ENCODE measurements around the gene PAPSS2. TPM values are rescaled to one million over a fixed set of nuclear protein-coding genes. Genes with fewer than 3 reads are reported as not detected.
"Not testable (repeated sequence)": the region's sequence is repeated elsewhere in the genome, so short reads cannot be mapped to it uniquely, and the experiment has no call there.

The PAPSS2 gene
- polyA plus RNA-seq, 1 donor from 2014 or later, result 0.13 TPM

DNA sequence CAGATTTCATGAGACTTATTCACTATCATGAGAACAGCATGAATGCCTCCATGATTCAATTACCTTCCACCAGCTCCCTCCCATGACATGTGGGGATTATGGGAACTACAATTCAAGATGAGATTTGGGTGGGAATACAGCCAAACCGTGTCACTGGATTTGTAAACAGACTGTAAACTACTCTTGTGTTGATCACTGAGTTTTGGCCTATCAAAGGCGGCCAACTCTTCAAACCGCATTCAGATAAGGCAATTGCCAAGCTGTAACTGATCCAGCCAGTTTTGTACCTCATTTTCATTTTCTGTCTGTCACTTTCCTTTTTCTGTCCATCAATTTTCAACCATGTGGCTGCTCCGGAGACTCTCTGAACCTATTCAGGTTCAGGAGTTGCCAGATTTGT is 27.2 kb upstream of the PAPSS2 start:
- H3K4me3 Mint-ChIP-seq, result no peak overlapping the region

GRCh38 chr10:87634311-87634710 is 25.4 kb upstream of the PAPSS2 start:
- H3K4me3 Mint-ChIP-seq, result no peak overlapping the region
- H3K27ac Mint-ChIP-seq, result no peak overlapping the region
- H3K27me3 Mint-ChIP-seq, result no peaks in the 10 kb centered on the region
- H3K36me3 Mint-ChIP-seq, result no peaks in the 10 kb centered on the region
- H3K4me1 Mint-ChIP-seq, result peaks cover 3 to 10% (median 6%) of the 10 kb centered on the region in 3 donors
- H3K9me3 Mint-ChIP-seq, result peaks cover 4 to 9% (median 7%) of the 10 kb centered on the region in 3 donors

More for the DNA sequence above, 27.2 kb upstream of the PAPSS2 start:
- H3K4me1 Mint-ChIP-seq, result peaks cover 3 to 10% (median 6%) of the 10 kb centered on the region in 3 donors
- H3K27me3 Mint-ChIP-seq, result no peaks in the 10 kb centered on the region
- H3K27ac Mint-ChIP-seq, result no peak overlapping the region
- peaks cover 4 to 9% (median 7%) of the 10 kb centered on the region in 3 donors for H3K9me3 Mint-ChIP-seq
- H3K36me3 Mint-ChIP-seq, result no peaks in the 10 kb centered on the region

DNA sequence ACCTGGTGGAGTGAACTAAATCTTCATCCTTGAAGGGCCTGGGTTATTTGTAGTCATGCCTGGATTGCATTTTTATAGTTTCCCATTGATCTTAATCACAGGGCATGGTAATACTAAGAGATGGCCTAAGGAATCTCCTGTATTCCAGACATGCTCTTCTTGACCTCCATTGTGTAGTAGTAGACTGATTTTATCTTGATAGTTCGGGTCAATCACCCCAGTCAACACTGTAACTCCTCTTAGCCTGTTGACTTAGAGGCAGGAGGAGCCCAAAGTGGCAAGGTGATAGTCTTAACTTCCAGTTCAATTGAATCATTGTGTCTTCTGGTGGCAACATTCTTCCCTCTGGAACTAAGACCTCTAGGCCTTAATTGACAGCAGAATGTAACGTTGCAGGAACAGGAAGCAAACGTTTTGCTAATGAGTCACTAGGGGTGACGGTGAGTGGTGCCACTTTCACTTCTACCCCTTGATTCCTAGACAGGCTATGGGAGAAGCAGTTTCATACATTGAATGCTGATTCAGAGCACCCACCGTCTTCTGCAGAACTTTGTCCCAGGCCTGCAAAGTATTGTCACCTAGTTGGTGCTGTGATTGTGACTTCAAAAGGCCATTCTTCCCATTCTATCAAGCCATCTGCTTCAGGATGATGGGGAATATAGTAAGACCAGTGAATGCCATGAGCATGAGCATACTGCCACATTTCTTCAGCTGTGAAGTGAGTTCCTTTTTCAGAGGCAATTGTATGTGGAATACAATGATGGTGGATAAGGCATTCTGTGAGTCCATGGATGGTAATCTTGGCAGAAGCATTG is 24.0 kb upstream of the PAPSS2 start:
- no peaks in the 10 kb centered on the region for H3K36me3 Mint-ChIP-seq
- no peaks in the 10 kb centered on the region for H3K27me3 Mint-ChIP-seq
- peaks cover 4 to 9% (median 7%) of the 10 kb centered on the region in 3 donors for H3K9me3 Mint-ChIP-seq

DNA sequence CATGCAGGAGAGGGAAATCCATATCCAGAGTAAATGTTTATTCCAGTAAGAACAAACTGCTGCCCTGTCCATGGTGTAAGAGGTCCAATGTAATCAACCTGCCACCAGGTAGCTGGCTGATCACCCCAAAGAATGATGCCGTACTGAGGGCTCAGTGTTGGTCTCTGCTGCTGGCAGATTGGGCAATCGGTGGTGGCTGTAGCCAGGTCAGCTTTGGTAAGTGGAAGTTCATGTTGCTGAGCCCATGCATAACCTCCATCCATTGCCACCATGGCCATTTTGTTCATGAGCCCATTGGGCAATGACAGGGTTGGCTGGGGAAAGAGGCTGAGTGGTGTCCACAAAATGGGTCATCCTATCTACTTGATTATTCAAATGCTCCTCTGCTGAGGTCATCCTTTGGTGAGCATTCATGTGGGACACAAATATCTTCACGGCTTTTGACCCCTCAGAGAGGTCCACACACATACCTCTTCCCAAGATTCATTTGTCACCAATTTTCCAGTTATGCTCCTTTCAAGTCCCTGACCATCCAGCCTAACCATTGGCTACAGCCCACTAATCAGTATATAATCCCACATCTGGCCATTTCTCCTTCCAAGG is 23.3 kb upstream of the PAPSS2 start:
- Mint-ChIP-seq H3K27ac (no peak overlapping the region), H3K9me3 (peaks cover 4 to 9% (median 5%) of the 10 kb centered on the region in 3 donors), H3K4me3 (no peak overlapping the region), H3K27me3 (no peaks in the 10 kb centered on the region), H3K4me1 (peaks cover 3 to 10% (median 6%) of the 10 kb centered on the region in 3 donors), H3K36me3 (no peaks in the 10 kb centered on the region)

More for the DNA sequence above, 24.0 kb upstream of the PAPSS2 start:
- Mint-ChIP-seq H3K4me1 (peaks cover 3 to 10% (median 6%) of the 10 kb centered on the region in 3 donors), H3K27ac (no peak overlapping the region), H3K4me3 (no peak overlapping the region)

- Mint-ChIP-seq H3K27ac (no peak overlapping the region), H3K9me3 (peaks cover 0 to 5% (median 5%) of the 10 kb centered on the region in 3 donors), H3K27me3 (no peaks in the 10 kb centered on the region), H3K4me1 (peaks cover 3 to 10% (median 6%) of the 10 kb centered on the region in 3 donors), H3K4me3 (no peak overlapping the region), H3K36me3 (no peaks in the 10 kb centered on the region)
Observed at GRCh38 chr10:87639493-87639892, 20.2 kb upstream of the PAPSS2 start.

DNA sequence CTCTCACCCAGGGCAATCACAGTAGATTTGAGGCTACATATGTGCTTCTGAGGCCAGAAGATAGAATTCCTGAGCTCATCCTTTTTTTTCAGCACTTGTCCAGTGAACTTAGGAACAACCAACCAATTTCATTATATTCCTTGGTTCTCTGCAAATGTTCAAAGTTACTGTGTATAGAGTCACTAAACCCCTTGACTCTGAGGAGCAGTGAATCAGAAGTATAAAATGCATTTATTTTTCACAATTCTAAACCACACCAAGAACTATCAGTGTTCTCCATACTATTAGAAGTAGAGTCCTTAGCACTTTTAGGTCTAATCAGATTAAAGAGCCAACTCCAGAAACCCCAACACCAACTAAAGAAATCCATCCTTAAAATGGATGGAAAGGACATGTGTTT is 19.6 kb upstream of the PAPSS2 start:
- peaks cover 3 to 10% (median 6%) of the 10 kb centered on the region in 3 donors for H3K4me1 Mint-ChIP-seq
- H3K36me3 Mint-ChIP-seq, result no peaks in the 10 kb centered on the region
- H3K27ac Mint-ChIP-seq, result no peak overlapping the region
- H3K27me3 Mint-ChIP-seq, result no peaks in the 10 kb centered on the region
- H3K9me3 Mint-ChIP-seq, result peaks cover 0 to 5% (median 3%) of the 10 kb centered on the region in 3 donors
- no peak overlapping the region for H3K4me3 Mint-ChIP-seq

GRCh38 chr10:87642486-87642885 is 17.2 kb upstream of the PAPSS2 start:
- H3K27me3 Mint-ChIP-seq, result no peaks in the 10 kb centered on the region
- H3K27ac Mint-ChIP-seq, result no peak overlapping the region
- no peaks in the 10 kb centered on the region for H3K4me1 Mint-ChIP-seq
- no peak overlapping the region for H3K4me3 Mint-ChIP-seq
- peaks cover 1% of the 10 kb centered on the region for H3K36me3 Mint-ChIP-seq
- peaks cover 0 to 3% (median 2%) of the 10 kb centered on the region in 3 donors for H3K9me3 Mint-ChIP-seq

- H3K4me3 Mint-ChIP-seq, result no peak overlapping the region
- H3K27ac Mint-ChIP-seq, result no peak overlapping the region
- no peaks in the 10 kb centered on the region for H3K4me1 Mint-ChIP-seq
- H3K9me3 Mint-ChIP-seq, result peaks cover 0 to 3% (median 2%) of the 10 kb centered on the region in 3 donors
- H3K36me3 Mint-ChIP-seq, result peaks cover 1% of the 10 kb centered on the region
- H3K27me3 Mint-ChIP-seq, result no peaks in the 10 kb centered on the region
Observed at GRCh38 chr10:87642988-87643387, 16.7 kb upstream of the PAPSS2 start.

DNA sequence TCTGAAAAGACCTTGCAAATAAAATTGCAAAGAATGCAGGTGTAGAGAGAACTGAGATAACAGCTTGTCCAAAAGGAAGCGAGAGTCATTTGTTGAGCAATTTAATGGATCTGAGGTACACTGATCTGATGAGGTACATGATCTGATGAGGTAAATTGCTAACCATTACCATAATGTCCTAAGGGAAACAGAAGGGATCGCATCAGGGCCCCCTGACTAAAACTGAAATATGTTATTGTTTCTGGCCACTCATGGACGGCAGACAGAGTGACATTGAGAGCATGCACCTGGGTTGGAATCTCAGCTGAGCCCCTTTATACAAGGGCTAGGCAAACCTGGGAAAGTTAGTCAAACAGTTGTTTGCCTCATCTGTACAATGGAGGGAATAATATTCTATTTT is 15.8 kb upstream of the PAPSS2 start:
- Mint-ChIP-seq H3K27ac (no peak overlapping the region), H3K27me3 (no peaks in the 10 kb centered on the region), H3K36me3 (peaks cover 1% of the 10 kb centered on the region), H3K4me1 (no peaks in the 10 kb centered on the region), H3K9me3 (peaks cover 0 to 3% (median 2%) of the 10 kb centered on the region in 3 donors), H3K4me3 (no peak overlapping the region)

GRCh38 chr10:87644500-87644899 is 15.2 kb upstream of the PAPSS2 start:
- H3K36me3 Mint-ChIP-seq, H3K9me3 Mint-ChIP-seq, H3K27ac Mint-ChIP-seq, H3K4me1 Mint-ChIP-seq, H3K27me3 Mint-ChIP-seq, H3K4me3 Mint-ChIP-seq: not testable (repeated sequence)

DNA sequence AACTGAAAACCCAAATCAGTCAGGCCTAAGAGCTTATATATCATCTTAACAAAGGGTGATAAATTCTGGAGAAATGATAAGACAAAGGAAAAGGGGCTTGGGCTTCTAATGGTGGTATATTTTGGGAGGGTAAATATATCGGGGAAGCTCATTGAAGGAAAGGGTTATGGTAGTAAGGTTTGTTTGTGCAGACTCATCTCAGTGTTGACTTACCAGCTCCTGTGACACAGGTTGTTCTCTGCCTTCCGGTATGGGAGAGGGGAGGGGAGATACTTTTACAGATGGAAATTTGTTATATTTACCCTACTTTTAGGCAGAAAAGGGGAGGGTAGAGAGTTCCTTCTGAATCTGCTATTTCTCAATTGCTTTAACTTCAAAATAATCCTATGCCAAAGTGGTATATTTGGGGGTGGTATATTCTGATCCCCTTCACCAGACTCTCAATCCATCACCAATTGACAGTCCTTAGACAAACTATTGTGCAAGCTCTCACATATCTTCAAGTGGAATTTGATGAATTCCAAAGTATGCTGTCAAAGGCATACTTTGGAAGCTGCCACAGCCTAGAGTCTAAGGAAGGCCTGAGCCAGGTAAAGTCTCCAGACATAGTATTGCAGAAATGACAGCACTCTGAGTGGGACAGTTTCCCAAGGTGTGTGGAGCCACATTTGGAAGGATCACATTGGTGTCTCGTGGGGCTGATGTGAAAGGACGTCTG is 13.3 kb upstream of the PAPSS2 start:
- H3K4me3 Mint-ChIP-seq, result no peak overlapping the region
- H3K9me3 Mint-ChIP-seq, result peaks cover 0 to 3% (median 2%) of the 10 kb centered on the region in 3 donors
- peaks cover 1% of the 10 kb centered on the region for H3K36me3 Mint-ChIP-seq
- no peaks in the 10 kb centered on the region for H3K27me3 Mint-ChIP-seq
- no peaks in the 10 kb centered on the region for H3K4me1 Mint-ChIP-seq
- no peak overlapping the region for H3K27ac Mint-ChIP-seq

DNA sequence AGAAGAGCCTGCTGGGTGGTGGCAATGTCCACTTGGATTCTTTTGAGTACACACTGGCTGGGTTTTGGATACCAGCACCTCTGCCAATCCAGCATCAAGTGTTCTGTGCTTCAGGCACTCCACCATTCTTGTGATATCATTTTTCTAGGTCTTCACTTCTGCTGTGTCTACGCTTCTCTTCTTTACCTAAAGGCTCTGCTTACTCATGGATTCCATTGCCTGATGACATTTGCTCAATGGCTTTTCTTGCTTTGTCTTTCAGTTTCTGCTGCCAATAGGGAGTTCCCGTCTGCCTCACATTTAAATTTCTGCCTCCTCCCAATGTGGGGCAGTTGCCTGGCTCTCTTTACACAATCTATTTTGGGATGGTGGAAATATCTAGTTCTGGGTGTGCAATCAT is 12.7 kb upstream of the PAPSS2 start:
- Mint-ChIP-seq H3K4me3 (no peak overlapping the region), H3K9me3 (peaks cover 0 to 3% (median 2%) of the 10 kb centered on the region in 3 donors), H3K36me3 (peaks cover 1% of the 10 kb centered on the region), H3K27me3 (peaks cover 3% of the 10 kb centered on the region), H3K4me1 (no peaks in the 10 kb centered on the region), H3K27ac (no peak overlapping the region)

DNA sequence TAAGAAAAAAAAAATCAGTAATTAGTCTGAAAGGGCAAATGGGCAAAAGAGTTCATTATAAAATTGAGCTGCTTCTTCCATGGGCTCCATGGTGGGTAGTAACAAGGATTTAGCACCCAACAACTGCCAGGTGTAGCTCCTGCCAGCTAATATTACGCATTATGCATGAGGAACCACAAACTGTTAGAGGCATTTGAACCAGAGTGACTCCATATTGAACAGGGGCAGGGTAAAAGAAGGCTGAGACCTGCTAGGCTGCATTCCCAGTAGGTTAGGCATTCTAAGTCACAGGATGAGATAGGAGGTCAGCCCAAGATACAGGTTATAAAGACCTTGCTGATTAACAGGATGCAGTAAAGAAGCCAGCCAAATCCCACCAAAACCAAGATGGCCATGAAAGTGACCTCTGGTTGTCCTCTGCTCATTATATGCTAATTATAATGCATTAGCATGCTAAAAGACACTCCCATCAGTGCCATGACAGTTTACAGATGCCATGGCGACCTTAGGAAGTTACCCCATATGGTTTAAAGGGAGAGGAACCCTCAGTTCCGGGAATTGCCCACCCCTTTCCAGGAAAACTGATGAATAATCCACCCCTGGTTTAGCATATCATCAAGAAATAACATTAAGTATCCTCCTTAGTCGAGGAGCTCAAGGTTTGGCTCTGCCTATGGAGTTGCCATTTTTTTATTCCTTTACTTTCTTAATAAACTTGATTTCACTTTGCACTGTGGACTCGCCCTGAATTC is 8.7 kb upstream of the PAPSS2 start:
- H3K4me1 Mint-ChIP-seq, result no peaks in the 10 kb centered on the region
- peaks cover 0 to 2% (median 0%) of the 10 kb centered on the region in 3 donors for H3K9me3 Mint-ChIP-seq
- H3K4me3 Mint-ChIP-seq, result no peak overlapping the region

DNA sequence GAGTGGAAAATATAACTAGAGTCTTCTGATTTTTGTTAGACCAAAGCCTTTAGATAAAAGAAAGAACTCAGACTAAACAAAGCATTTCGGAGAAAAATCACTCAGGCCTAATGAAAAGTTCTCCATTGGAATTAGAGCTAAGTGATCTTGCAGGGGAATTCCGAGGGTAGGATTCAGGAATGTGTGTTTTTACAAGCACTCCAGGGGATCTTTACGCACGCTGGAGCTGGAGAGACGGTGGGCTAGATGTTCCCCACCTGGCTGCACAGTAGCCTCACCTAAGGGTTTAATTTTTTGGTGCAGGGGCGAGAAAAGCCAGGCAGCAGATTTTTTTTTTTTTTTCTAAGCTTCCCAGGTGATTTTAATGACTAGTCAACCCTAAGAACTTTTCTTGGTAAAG is 7.9 kb upstream of the PAPSS2 start:
- Mint-ChIP-seq H3K36me3 (no peaks in the 10 kb centered on the region), H3K27me3 (peaks cover 3% of the 10 kb centered on the region), H3K4me3 (no peak overlapping the region), H3K4me1 (no peaks in the 10 kb centered on the region), H3K9me3 (no peaks in the 10 kb centered on the region), H3K27ac (no peak overlapping the region)

More for the DNA sequence above, 8.7 kb upstream of the PAPSS2 start:
- H3K36me3 Mint-ChIP-seq, result no peaks in the 10 kb centered on the region
- H3K27ac Mint-ChIP-seq, result no peak overlapping the region
- peaks cover 3% of the 10 kb centered on the region for H3K27me3 Mint-ChIP-seq

All from IgD-negative memory B cell (primary cell).